Panc1 (cell line): Measurements from ENCODE around the gene TAAR2. TPM values are rescaled to one million over a fixed set of nuclear protein-coding genes. Genes with fewer than 3 reads are reported as not detected.

Experiments used
- ATAC-seq: fragments of 200-7000 bp; cut with Tn5 transposase; 2 replicates; pipeline ENCODE4 v1.9.1; 2020; ENCODE audit warnings: mild to moderate bottlenecking, moderate library complexity
- BruUV-seq: library from RNA; stranded (reverse); fragments of 400-500 nt; replicated peaks from 2 replicates; lab custom pipeline; 2021; lab: Mats Ljungman, UMichigan
- CTCF ChIA-PET: fragments of 300-600 bp; sonication (Branson Sonifier 250); formaldehyde crosslinking; loops from one replicate; lab custom pipeline; 2022; ENCODE audit warnings: antibody characterized with exemption; lab: Charles Lee
- POLR2A ChIA-PET: fragments of 300-600 bp; sonication (Branson Sonifier 250); formaldehyde crosslinking; loops from one replicate; lab custom pipeline; 2022; ENCODE audit warnings: antibody characterized with exemption; lab: Charles Lee
- DNase-seq: peaks from one replicate; pipeline ENCODE4 v3.0.0-alpha.2; 2010; ENCODE audit warnings: low read depth, low spot score
- H3K27ac ChIP-seq: 2 replicates; pipeline ENCODE4 v1.5.1; 2011; ENCODE audit warnings: mild to moderate bottlenecking, low read length, inconsistent platforms
- H3K27me3 ChIP-seq: fragments of 200-500 bp; sonication (Bioruptor generic); 2 replicates; pipeline ENCODE4 v1.6.0; 2014; ENCODE audit warnings: low read length, inconsistent platforms; ENCODE audit not compliant: control insufficient read depth, insufficient read depth
- H3K36me3 ChIP-seq: fragments of 200-500 bp; sonication (Bioruptor generic); 2 replicates; pipeline ENCODE4 v1.5.1; 2014; ENCODE audit warnings: inconsistent platforms, mild to moderate bottlenecking, low read length, moderate library complexity; ENCODE audit not compliant: control insufficient read depth, insufficient read depth
- H3K4me1 ChIP-seq: 2 replicates; pipeline ENCODE4 v1.5.1; 2011; ENCODE audit warnings: inconsistent platforms, mild to moderate bottlenecking, low read length, moderate library complexity; ENCODE audit not compliant: control insufficient read depth, insufficient read depth
- H3K4me3 ChIP-seq, 2 experiments: 2 replicates each; pipeline ENCODE4 v1.5.1; 2011 to 2012; ENCODE audit warnings: low read depth in 2 of 2, low read length in 2 of 2, mild to moderate bottlenecking in 2 of 2, inconsistent platforms in 1 of 2, moderate library complexity in 1 of 2
- H3K9me3 ChIP-seq: fragments of 200-500 bp; sonication (Bioruptor generic); 2 replicates; pipeline ENCODE4 v1.5.1; 2014; ENCODE audit warnings: low read depth, mild to moderate bottlenecking, inconsistent platforms, low read length, moderate library complexity; ENCODE audit not compliant: control insufficient read depth, insufficient read depth
- CTCF ChIP-seq: fragments of 450-650 bp; IDR thresholded peaks from 2 replicates; pipeline ENCODE4 v1.5.1; 2017; ENCODE audit warnings: mild to moderate bottlenecking
- POLR2AphosphoS5 ChIP-seq: IDR thresholded peaks from 2 replicates; pipeline ENCODE4 v1.6.1; 2012; ENCODE audit warnings: mild to moderate bottlenecking, low read depth, low read length, moderate library complexity
- REST ChIP-seq, 2 experiments: IDR thresholded peaks; 2 replicates each; pipeline ENCODE4 v1.6.1; 2011 to 2012; ENCODE audit warnings: low read depth in 2 of 2, control low read depth in 1 of 2, low read length in 1 of 2, mild to moderate bottlenecking in 1 of 2, moderate library complexity in 1 of 2; ENCODE audit not compliant: insufficient read depth in 1 of 2
- SIN3A ChIP-seq: IDR thresholded peaks from 2 replicates; pipeline ENCODE4 v1.6.1; 2012; ENCODE audit warnings: low read depth, mild to moderate bottlenecking, low read length, moderate library complexity, borderline replicate concordance; ENCODE audit not compliant: insufficient read depth
- TCF7L2 ChIP-seq: IDR thresholded peaks from 2 replicates; pipeline ENCODE4 v1.6.1; 2011; ENCODE audit warnings: mild to moderate bottlenecking, low read depth, low read length, inconsistent platforms
- in situ Hi-C: cut with HindIII; loops from 2 replicates; pipeline ENCODE4 v1.10.0; 2016; ENCODE audit warnings: low sequenced_read_pairs, low pct_unique_long_range_greater_than_20kb
- intact Hi-C: fragments of 100-400 bp; cut with micrococcal nuclease; formaldehyde crosslinking; loops from one replicate; pipeline ENCODE4 v1.10.0; 2022; ENCODE audit not compliant: unreplicated experiment
- total RNA-seq: library from RNA; stranded (reverse); gene quantifications from one replicate; pipeline ENCODE4 v1.2.1, GENCODE V29; 2021; ENCODE audit not compliant: unreplicated experiment

TAAR2 gene
- total RNA-seq, 1 experiment from 2014 or later = not detected

GRCh38 chr6:132651062-132651461 lies 27.0 kb upstream of the TAAR2 start:
- no peaks in the 10 kb centered on the region for H3K27me3 ChIP-seq
- intact Hi-C loops (no loop called here), in situ Hi-C loops (no loop called here)
- POLR2A ChIA-PET = no interaction called here
- no peak overlapping the region for H3K4me3 ChIP-seq
- no TSS peak for BruUV-seq
- H3K36me3 ChIP-seq = no peaks in the 10 kb centered on the region
- H3K27ac ChIP-seq = no peak overlapping the region
- ATAC-seq (no peak), DNase-seq (no peak)
- no peaks in the 10 kb centered on the region for H3K9me3 ChIP-seq
- no peaks in the 10 kb centered on the region for H3K4me1 ChIP-seq
- no peak for TF ChIP-seq CTCF
- TF ChIP-seq TCF7L2 = no peak
- TF ChIP-seq SIN3A = no peak
- TF ChIP-seq POLR2AphosphoS5 = no peak
- TF ChIP-seq REST (IDR thresholded peaks at IDR 0.05; ENCODE audit: insufficient read depth in 1 of 2, low read depth in 2 of 2, low read length in 1 of 2) = no peak
- CTCF ChIA-PET = no interaction called here

GRCh38 chr6:132650429-132650828 lies 26.4 kb upstream of the TAAR2 start:
- DNase-seq (no peak), ATAC-seq (no peak)
- intact Hi-C loops (no loop called here), in situ Hi-C loops (no loop called here)
- Histone ChIP-seq H3K36me3 (no peaks in the 10 kb centered on the region), H3K27ac (no peak overlapping the region), H3K9me3 (no peaks in the 10 kb centered on the region), H3K4me3 (no peak overlapping the region), H3K27me3 (no peaks in the 10 kb centered on the region), H3K4me1 (no peaks in the 10 kb centered on the region)
- ChIA-PET POLR2A (no interaction called here), CTCF (no interaction called here)
- BruUV-seq = no TSS peak
- TF ChIP-seq POLR2AphosphoS5 = no peak

GRCh38 chr6:132648828-132649227 lies 24.8 kb upstream of the TAAR2 start:
- intact Hi-C loops = no loop called here
- no peak overlapping the region for H3K27ac ChIP-seq
- DNase-seq = no peak
- H3K36me3 ChIP-seq = no peaks in the 10 kb centered on the region
- in situ Hi-C loops = no loop called here
- no peaks in the 10 kb centered on the region for H3K9me3 ChIP-seq
- no peaks in the 10 kb centered on the region for H3K27me3 ChIP-seq
- no peak for ATAC-seq
- no peak for TF ChIP-seq SIN3A
- no TSS peak for BruUV-seq
- ChIA-PET POLR2A (no interaction called here), CTCF (no interaction called here)
- no peaks in the 10 kb centered on the region for H3K4me1 ChIP-seq
- H3K4me3 ChIP-seq = no peak overlapping the region
